A549 (cell line): ENCODE results near the gene TMEM30B. TPM values are rescaled to one million over a fixed set of nuclear protein-coding genes. Genes with fewer than 3 reads are reported as not detected.

Experiments used
- ATAC-seq, 2 experiments: fragments of 200-7000 bp in 1 of 2; fragments of >200 bp in 1 of 2; cut with Nextera tagmentation in 1 of 2; cut with Tn5 transposase in 1 of 2; 3 replicates each; pipeline versions ENCODE4 v1.8.0 to v1.9.1; 2018 to 2020; ENCODE audit warnings: mild to moderate bottlenecking in 1 of 2, moderate library complexity in 1 of 2
- CTCF ChIA-PET: fragments of 300-600 bp; sonication (Branson Sonifier 250); formaldehyde crosslinking; extraction: SDS; loops from one replicate; lab custom pipeline; 2021; ENCODE audit warnings: antibody characterized with exemption, inconsistent platforms; lab: Yijun Ruan, JAX
- POLR2A ChIA-PET: fragments of 350-600 bp; formaldehyde crosslinking; extraction: SDS; loops from one replicate; lab custom pipeline; 2021; ENCODE audit warnings: antibody characterized with exemption, inconsistent platforms; lab: Yijun Ruan, JAX
- DNase-seq, 2 experiments: peaks; one replicate each; pipeline versions ENCODE4 v3.0.0 to v3.0.0-alpha.2; 2011 to 2016; ENCODE audit warnings: low read depth in 1 of 2, low spot score in 1 of 2
- FAIRE-seq: peaks from 2 replicates; lab custom pipeline; 2011; peaks lifted over from hg19 to GRCh38; lab: Jason Lieb, UNC
- H3K27ac ChIP-seq, 2 experiments: fragments of >200 bp; sonication (Bioruptor Twin); formaldehyde crosslinking; 3 replicates each; pipeline ENCODE4 v1.5.1; 2016 to 2017
- H3K4me1 ChIP-seq: fragments of >200 bp; sonication (Bioruptor Twin); formaldehyde crosslinking; 3 replicates; pipeline ENCODE4 v1.6.1; 2016
- H3K4me2 ChIP-seq: fragments of >200 bp; sonication (Bioruptor Twin); formaldehyde crosslinking; 3 replicates; pipeline ENCODE4 v1.6.1; 2016
- H3K4me3 ChIP-seq: fragments of >200 bp; sonication (Bioruptor Twin); formaldehyde crosslinking; 3 replicates; pipeline ENCODE4 v1.5.1; 2016
- H3K9me3 ChIP-seq: fragments of >200 bp; sonication (Bioruptor Twin); formaldehyde crosslinking; 3 replicates; pipeline ENCODE4 v1.6.1; 2016
- BHLHE40 ChIP-seq: IDR thresholded peaks from 2 replicates; pipeline ENCODE4 v1.6.1; 2012; ENCODE audit warnings: low read depth, low read length, inconsistent platforms
- EP300 ChIP-seq, 2 experiments: fragments of >200 bp; sonication (Bioruptor Twin); formaldehyde crosslinking; IDR thresholded peaks; 2 replicates in 1 of 2; 3 replicates in 1 of 2; pipeline ENCODE4 v1.6.1; 2016 to 2017
- ESRRA ChIP-seq: fragments of 150-350 bp; IDR thresholded peaks from 2 replicates; pipeline ENCODE4 v1.6.1; 2014; ENCODE audit warnings: mild to moderate bottlenecking, low read length, borderline replicate concordance
- HES2 ChIP-seq: fragments of >200 bp; sonication (Bioruptor Twin); formaldehyde crosslinking; IDR thresholded peaks from 2 replicates; pipeline ENCODE4 v1.6.1; 2016
- HMGXB4 ChIP-seq: fragments of 250-450 bp; sonication (Bioruptor Pico); IDR thresholded peaks from 2 replicates; pipeline ENCODE4 v1.5.0; 2021; ENCODE audit warnings: mild to moderate bottlenecking, moderate library complexity, borderline replicate concordance
- HOXB13 ChIP-seq: fragments of 250-450 bp; sonication (Bioruptor Pico); IDR thresholded peaks from 2 replicates; pipeline ENCODE4 v1.5.0; 2020; ENCODE audit warnings: low read depth, mild to moderate bottlenecking, moderate library complexity
- MAFK ChIP-seq: fragments of 450-650 bp; IDR thresholded peaks from 2 replicates; pipeline ENCODE4 v1.6.1; 2014; ENCODE audit not compliant: partially characterized antibody
- NFE2L2 ChIP-seq: fragments of 150-350 bp; conservative IDR thresholded peaks from 2 replicates; pipeline ENCODE4 v1.6.1; 2014; ENCODE audit warnings: low read length
- NPAS2 ChIP-seq: fragments of 250-450 bp; sonication (Bioruptor Pico); IDR thresholded peaks from 2 replicates; pipeline ENCODE4 v1.8.0; 2022; ENCODE audit warnings: mild to moderate bottlenecking, moderate library complexity, borderline replicate concordance
- POLR2AphosphoS2 ChIP-seq: conservative IDR thresholded peaks from 2 replicates; pipeline ENCODE4 v1.6.1; 2012; ENCODE audit warnings: low read length, improper control_type of control experiment, inconsistent platforms
- RCOR1 ChIP-seq: fragments of 150-350 bp; IDR thresholded peaks from 2 replicates; pipeline ENCODE4 v1.6.1; 2014; ENCODE audit warnings: antibody characterized with exemption, low read length, low read depth
- REST ChIP-seq: fragments of 200-600 bp; sonication (generic); IDR thresholded peaks from 2 replicates; pipeline ENCODE4 v1.6.1; 2016; ENCODE audit warnings: antibody characterized with exemption, mild to moderate bottlenecking, moderate library complexity
- SMC3 ChIP-seq: fragments of >200 bp; sonication (Bioruptor Twin); formaldehyde crosslinking; IDR thresholded peaks from 3 replicates; pipeline ENCODE4 v1.6.1; 2018; ENCODE audit warnings: inconsistent platforms
- SREBF2 ChIP-seq: fragments of 450-650 bp; IDR thresholded peaks from 2 replicates; pipeline ENCODE4 v1.6.1; 2014; ENCODE audit warnings: mild to moderate bottlenecking, moderate library complexity
- USF2 ChIP-seq: fragments of 450-650 bp; IDR thresholded peaks from 2 replicates; pipeline ENCODE4 v1.6.1; 2014; ENCODE audit warnings: antibody characterized with exemption
- ZC3H11A ChIP-seq: fragments of 450-650 bp; IDR thresholded peaks from 2 replicates; pipeline ENCODE4 v1.6.1; 2014; ENCODE audit warnings: antibody characterized with exemption, mild to moderate bottlenecking
- ZNF302 ChIP-seq: fragments of 250-450 bp; sonication (Bioruptor Pico); IDR thresholded peaks from 2 replicates; pipeline ENCODE4 v1.9.0; 2021; ENCODE audit warnings: inconsistent platforms, mild to moderate bottlenecking, moderate library complexity
- WGBS: methylation state at CpG from one replicate; pipeline ENCODE4 v1.1.6; 2017; ENCODE audit errors: missing lambda C conversion rate; 5-methylcytosine and 5-hydroxymethylcytosine counted together
- polyA plus RNA-seq, 4 experiments: library from polyadenylated mRNA; depleted of rRNA in 3 of 4; stranded (reverse); fragments of >200 nt; fragmentation: RNase III in 1 of 4; extraction: RNeasy Plus Mini Kit Qiagen cat#74134 plus additional on column Dnase treatment in 1 of 4; gene quantifications; 2 replicates in 3 of 4; 3 replicates in 1 of 4; pipeline ENCODE4 v1.2.3, GENCODE V29; 2011 to 2017

TMEM30B gene
- polyA plus RNA-seq, 2 of the 4 experiments (the other 2 are of a cell fraction) = 0.16 to 0.21 TPM

- WGBS = 84% methylated on average over 9 of the region's 9 CpGs
- TF ChIP-seq HES2 (no peak), ZC3H11A (peak; percentile 21; the same call in 1 of the 2 replicates)
- H3K27ac ChIP-seq = no peak overlapping the region
- H3K4me3 ChIP-seq = no peak overlapping the region
- ChIA-PET POLR2A (no interaction called here), CTCF (interaction anchor here (1.1 to 3.2 kb wide), 3 partner anchors 10 to 625 kb away, joined by 4 to 15 read pairs (median 5); no protein-coding TSS in a partner anchor)
- no peak for DNase-seq
- no peak for FAIRE-seq
- no peak overlapping the region for H3K4me2 ChIP-seq
- H3K9me3 ChIP-seq = no peaks in the 10 kb centered on the region
- peaks cover 9% of the 10 kb centered on the region for H3K4me1 ChIP-seq
- no peak for ATAC-seq
Observed at GRCh38 chr14:61250063-61250462, 31.1 kb downstream of the TMEM30B start.

GRCh38 chr14:61247935-61248334 lies 33.2 kb downstream of the TMEM30B start:
- POLR2A ChIA-PET = no interaction called here
- peaks cover 7% of the 10 kb centered on the region for H3K4me1 ChIP-seq
- FAIRE-seq (no peak), ATAC-seq (no peak), DNase-seq (no peak)
- no peak overlapping the region for H3K27ac ChIP-seq
- CTCF ChIA-PET = interaction anchor here (0.9 to 1.7 kb wide), 4 partner anchors 600 to 641 kb away, joined by 3 to 4 read pairs (median 3); no protein-coding TSS in a partner anchor
- no peak overlapping the region for H3K4me3 ChIP-seq
- no peaks in the 10 kb centered on the region for H3K9me3 ChIP-seq
- WGBS = 3% methylated on average over 1 of the region's 1 CpG
- TF ChIP-seq NFE2L2 (no peak), SREBF2 (no peak), ESRRA (no peak), BHLHE40 (no peak), REST (no peak), HOXB13 (no peak), USF2 (no peak), SMC3 (no peak)
- H3K4me2 ChIP-seq = no peak overlapping the region

GRCh38 chr14:61246721-61247120 lies 34.4 kb downstream of the TMEM30B start:
- Histone ChIP-seq H3K27ac (no peak overlapping the region), H3K4me1 (no peaks in the 10 kb centered on the region), H3K4me2 (no peak overlapping the region), H3K4me3 (no peak overlapping the region), H3K9me3 (no peaks in the 10 kb centered on the region)
- no peak for ATAC-seq
- no peak for DNase-seq
- TF ChIP-seq MAFK = peak; percentile 54
- no peak for TF ChIP-seq RCOR1
- TF ChIP-seq EP300 (IDR thresholded peaks at IDR 0.05) = no peak
- TF ChIP-seq SMC3 = no peak
- ChIA-PET CTCF (no interaction called here), POLR2A (no interaction called here)
- no peak for FAIRE-seq
- WGBS = 50% methylated on average over 4 of the region's 4 CpGs

- FAIRE-seq = no peak
- no peak overlapping the region for H3K4me2 ChIP-seq
- ATAC-seq = no peak
- POLR2A ChIA-PET = no interaction called here
- TF ChIP-seq NPAS2 (CRISPR knock-in tag) (no peak), HMGXB4 (CRISPR knock-in tag) (no peak), POLR2AphosphoS2 (no peak), SREBF2 (no peak), ZNF302 (no peak)
- no peak for DNase-seq
- no peaks in the 10 kb centered on the region for H3K4me1 ChIP-seq
- no peak overlapping the region for H3K4me3 ChIP-seq
- CTCF ChIA-PET = interaction anchor here (0.6 to 3.9 kb wide), 5 partner anchors 9 to 619 kb away, joined by 3 to 23 read pairs (median 3); no protein-coding TSS in a partner anchor
- WGBS = 70% methylated on average over 9 of the region's 9 CpGs
- peaks cover 9% of the 10 kb centered on the region; the same call in 1 of the 3 replicates for H3K9me3 ChIP-seq
- H3K27ac ChIP-seq = no peak overlapping the region
Observed at GRCh38 chr14:61244009-61244408, 37.1 kb downstream of the TMEM30B start.
